WTC11 (cell line): Measurements from ENCODE around the gene ALS2. TPM values are rescaled to one million over a fixed set of nuclear protein-coding genes. Genes with fewer than 3 reads are reported as not detected.

Experiments used
- ATAC-seq: fragments of 200-7000 bp; cut with Tn5 transposase; 2 replicates; pipeline ENCODE4 v1.10.0; 2021; ENCODE audit warnings: mild to moderate bottlenecking, moderate library complexity
- CTCF ChIA-PET: fragments of 300-600 bp; sonication (Branson Sonifier 250); formaldehyde crosslinking; loops from one replicate; lab custom pipeline; 2021; ENCODE audit warnings: antibody characterized with exemption; lab: Charles Lee
- POLR2A ChIA-PET: fragments of 350-600 bp; sonication (Branson Sonifier 250); formaldehyde crosslinking; loops from one replicate; lab custom pipeline; 2021; ENCODE audit warnings: antibody characterized with exemption; lab: Charles Lee
- DNase-seq: peaks from one replicate; pipeline ENCODE4 v3.0.0; 2021; ENCODE audit warnings: low spot score
- H3K27ac Mint-ChIP-seq: 2 replicates; pipeline ENCODE4 v1.8.0; 2021; ENCODE audit warnings: mixed read lengths
- H3K27me3 Mint-ChIP-seq: 2 replicates; pipeline ENCODE4 v1.8.0; 2021; ENCODE audit warnings: low read depth, mild to moderate bottlenecking, moderate library complexity, mixed read lengths
- H3K36me3 Mint-ChIP-seq: 2 replicates; pipeline ENCODE4 v1.8.0; 2021; ENCODE audit warnings: mixed read lengths
- H3K4me1 Mint-ChIP-seq: 2 replicates; pipeline ENCODE4 v1.8.0; 2022; ENCODE audit warnings: mixed read lengths
- H3K4me3 Mint-ChIP-seq: 2 replicates; pipeline ENCODE4 v1.8.0; 2021; ENCODE audit warnings: mild to moderate bottlenecking, moderate library complexity, mixed read lengths
- H3K9me3 Mint-ChIP-seq: 2 replicates; pipeline ENCODE4 v1.8.0; 2021; ENCODE audit warnings: mixed read lengths
- AFF4 ChIP-seq: sonication (generic); formaldehyde crosslinking; IDR thresholded peaks from 2 replicates; pipeline ENCODE4 v1.8.1; 2023; ENCODE audit warnings: mild to moderate bottlenecking, missing genetic modification reagents, borderline replicate concordance
- ERG ChIP-seq: fragments of 250-450 bp; sonication (Bioruptor Pico); IDR thresholded peaks from 2 replicates; pipeline ENCODE4 v1.8.0; 2021; ENCODE audit warnings: mild to moderate bottlenecking
- ESRRA ChIP-seq: sonication (generic); formaldehyde crosslinking; IDR thresholded peaks from 2 replicates; pipeline ENCODE4 v1.8.1; 2022; ENCODE audit warnings: mild to moderate bottlenecking, missing genetic modification reagents, borderline replicate concordance
- FOXP1 ChIP-seq: sonication (generic); formaldehyde crosslinking; IDR thresholded peaks from 2 replicates; pipeline ENCODE4 v1.8.0; 2022; ENCODE audit warnings: missing genetic modification reagents, mild to moderate bottlenecking, moderate library complexity, borderline replicate concordance
- GABPB1 ChIP-seq: sonication (generic); formaldehyde crosslinking; IDR thresholded peaks from 2 replicates; pipeline ENCODE4 v1.8.1; 2023; ENCODE audit warnings: mild to moderate bottlenecking, missing genetic modification reagents
- GRHL2 ChIP-seq: fragments of 250-450 bp; sonication (Bioruptor Pico); IDR thresholded peaks from 2 replicates; pipeline ENCODE4 v1.8.0; 2022; ENCODE audit warnings: mild to moderate bottlenecking, moderate library complexity; ENCODE audit not compliant: insufficient replicate concordance, severe bottlenecking
- GTF2I ChIP-seq: fragments of 250-450 bp; sonication (Bioruptor Pico); conservative IDR thresholded peaks from 2 replicates; pipeline ENCODE4 v1.4.0; 2021; ENCODE audit warnings: mild to moderate bottlenecking
- MLX ChIP-seq: sonication (generic); formaldehyde crosslinking; IDR thresholded peaks from 2 replicates; pipeline ENCODE4 v1.8.1; 2023; ENCODE audit warnings: mild to moderate bottlenecking, missing genetic modification reagents, moderate library complexity
- MXD4 ChIP-seq: fragments of 250-450 bp; sonication (Bioruptor Pico); IDR thresholded peaks from 2 replicates; pipeline ENCODE4 v1.8.0; 2021; ENCODE audit warnings: mild to moderate bottlenecking, moderate library complexity, borderline replicate concordance
- NFATC4 ChIP-seq: fragments of 250-450 bp; sonication (Bioruptor Pico); IDR thresholded peaks from 2 replicates; pipeline ENCODE4 v1.9.0; 2021; ENCODE audit warnings: mild to moderate bottlenecking
- NFE2L1 ChIP-seq: sonication (generic); formaldehyde crosslinking; IDR thresholded peaks from 2 replicates; pipeline ENCODE4 v1.8.1; 2023; ENCODE audit warnings: missing genetic modification reagents
- PREB ChIP-seq: sonication (generic); formaldehyde crosslinking; IDR thresholded peaks from 2 replicates; pipeline ENCODE4 v1.8.1; 2022; ENCODE audit warnings: mild to moderate bottlenecking, missing genetic modification reagents, moderate library complexity, borderline replicate concordance
- SOX15 ChIP-seq: fragments of 250-450 bp; sonication (Bioruptor Pico); IDR thresholded peaks from 2 replicates; pipeline ENCODE4 v1.9.0; 2021; ENCODE audit warnings: mild to moderate bottlenecking
- STAT6 ChIP-seq: sonication (generic); formaldehyde crosslinking; conservative IDR thresholded peaks from 2 replicates; pipeline ENCODE4 v1.8.1; 2023; ENCODE audit warnings: mild to moderate bottlenecking, low read depth, missing genetic modification reagents, moderate library complexity
- TEAD1 ChIP-seq: sonication (generic); formaldehyde crosslinking; IDR thresholded peaks from 2 replicates; pipeline ENCODE4 v1.8.0; 2022; ENCODE audit warnings: mild to moderate bottlenecking, missing genetic modification reagents
- ZNF121 ChIP-seq: sonication (generic); formaldehyde crosslinking; IDR thresholded peaks from 2 replicates; pipeline ENCODE4 v1.8.0; 2023; ENCODE audit warnings: missing genetic modification reagents
- ZNF232 ChIP-seq: sonication (generic); formaldehyde crosslinking; IDR thresholded peaks from 2 replicates; pipeline ENCODE4 v1.8.0; 2022; ENCODE audit warnings: mild to moderate bottlenecking, missing genetic modification reagents
- ZNF396 ChIP-seq: fragments of 250-450 bp; sonication (Bioruptor Pico); IDR thresholded peaks from 2 replicates; pipeline ENCODE4 v1.8.0; 2021; ENCODE audit warnings: mild to moderate bottlenecking, moderate library complexity, borderline replicate concordance
- ZNF512 ChIP-seq: sonication (generic); formaldehyde crosslinking; IDR thresholded peaks from 2 replicates; pipeline ENCODE4 v1.8.1; 2022; ENCODE audit warnings: missing genetic modification reagents, borderline replicate concordance
- ZNF671 ChIP-seq: fragments of 250-450 bp; sonication (Bioruptor Pico); IDR thresholded peaks from 2 replicates; pipeline ENCODE4 v1.8.0; 2021; ENCODE audit warnings: mild to moderate bottlenecking
- total RNA-seq: library from RNA; stranded (reverse); gene quantifications from 3 replicates; pipeline ENCODE4 v1.2.3, GENCODE V29; 2021

The ALS2 gene
- total RNA-seq, 1 experiment from 2014 or later, result 30.5 TPM

GRCh38 chr2:201798252-201798913 lies 17.6 kb upstream of the ALS2 start:
- no peak for TF ChIP-seq ESRRA (CRISPR knock-in tag)
- no peak for TF ChIP-seq ERG (CRISPR knock-in tag)
- TF ChIP-seq GABPB1 (CRISPR knock-in tag), result no peak
- no peak for TF ChIP-seq FOXP1 (CRISPR knock-in tag)
- no peak for TF ChIP-seq NFATC4
- no peak for TF ChIP-seq GTF2I (CRISPR knock-in tag)
- no peak for TF ChIP-seq TEAD1 (CRISPR knock-in tag)
- no peak for TF ChIP-seq SOX15 (CRISPR knock-in tag)
- no peak for TF ChIP-seq ZNF671 (CRISPR knock-in tag)
- no peak for TF ChIP-seq ZNF512
- no peak for TF ChIP-seq PREB
- no peak for TF ChIP-seq ZNF121
- TF ChIP-seq GRHL2 (CRISPR knock-in tag), result no peak
- no peak for TF ChIP-seq AFF4 (CRISPR knock-in tag)
- TF ChIP-seq, all 79 proteins: peak for 0
- no peaks in the 10 kb centered on the region for H3K27me3 Mint-ChIP-seq
- peaks cover 6% of the 10 kb centered on the region for H3K9me3 Mint-ChIP-seq
- H3K27ac Mint-ChIP-seq, result no peak overlapping the region
- ATAC-seq (no peak), DNase-seq (no peak)
- H3K4me1 Mint-ChIP-seq, result 0 out of 2 replicates have a peak, but pooled peaks cover 3% of the 10 kb centered on the region
- H3K4me3 Mint-ChIP-seq, result no peak overlapping the region
- no peaks in the 10 kb centered on the region for H3K36me3 Mint-ChIP-seq
- POLR2A ChIA-PET, result interaction anchor here (0.6 kb wide), 1 partner anchor 33 kb away, joined by 3 read pairs; no protein-coding TSS in a partner anchor
- CTCF ChIA-PET, result interaction anchor here (0.7 kb wide), 1 partner anchor 911 kb away, joined by 3 read pairs; no protein-coding TSS in a partner anchor

- no peak for ATAC-seq
- TF ChIP-seq NFE2L1 (CRISPR knock-in tag), result no peak
- no peak for TF ChIP-seq GRHL2 (CRISPR knock-in tag)
- TF ChIP-seq MXD4 (CRISPR knock-in tag), result no peak
- no peak for TF ChIP-seq ZNF232 (CRISPR knock-in tag)
- TF ChIP-seq ZNF396 (CRISPR knock-in tag), result no peak
- TF ChIP-seq STAT6 (CRISPR knock-in tag), result no peak
- TF ChIP-seq MLX (CRISPR knock-in tag), result no peak
These were observed 16.6 kb upstream of the ALS2 start for GRCh38 chr2:201797175-201797840.

More at GRCh38 chr2:201797175-201797840, 16.6 kb upstream of the ALS2 start:
- no peak overlapping the region for H3K27ac Mint-ChIP-seq
- H3K4me3 Mint-ChIP-seq, result no peak overlapping the region
- POLR2A ChIA-PET, result interaction anchor here (0.6 kb wide), 1 partner anchor 32 kb away, joined by 3 read pairs; no protein-coding TSS in a partner anchor
- DNase-seq, result no peak
- CTCF ChIA-PET, result interaction anchor here (0.7 to 1.0 kb wide), 3 partner anchors 60 to 384 kb away, joined by 3 read pairs; no protein-coding TSS in a partner anchor
- H3K36me3 Mint-ChIP-seq, result no peaks in the 10 kb centered on the region
- peaks cover 4% of the 10 kb centered on the region for H3K9me3 Mint-ChIP-seq
- no peaks in the 10 kb centered on the region for H3K27me3 Mint-ChIP-seq
- H3K4me1 Mint-ChIP-seq, result 0 out of 2 replicates have a peak, but pooled peaks cover 3% of the 10 kb centered on the region
